Immature natural killer cell (primary cell): ENCODE measurements around the gene MAU2. TPM values are rescaled to one million over a fixed set of nuclear protein-coding genes. Genes with fewer than 3 reads are reported as not detected.

ENCODE experiments used
- DNase-seq, 3 donors: peaks; one replicate each; pipeline ENCODE4 v3.0.0; 2022; ENCODE audit warnings: mixed read lengths in 1 of 3
- H3K27ac Mint-ChIP-seq, 6 donors: one replicate each; pipeline ENCODE4 v1.8.0; 2020; ENCODE audit warnings: mixed read lengths in 6 of 6, mild to moderate bottlenecking in 5 of 6, inconsistent platforms in 4 of 6, moderate library complexity in 3 of 6
- H3K27me3 Mint-ChIP-seq, 3 donors: one replicate each; pipeline ENCODE4 v1.8.0; 2020 to 2021; ENCODE audit warnings: low read depth in 3 of 3, mild to moderate bottlenecking in 3 of 3, mixed read lengths in 3 of 3, moderate library complexity in 3 of 3, inconsistent platforms in 1 of 3
- H3K36me3 Mint-ChIP-seq, 3 donors: one replicate each; pipeline ENCODE4 v1.8.0; 2020; ENCODE audit warnings: mixed read lengths in 3 of 3, inconsistent platforms in 2 of 3, mild to moderate bottlenecking in 2 of 3
- H3K4me1 Mint-ChIP-seq, 2 donors: one replicate each; pipeline ENCODE4 v1.8.0; 2020; ENCODE audit warnings: inconsistent platforms in 2 of 2, mild to moderate bottlenecking in 2 of 2, mixed read lengths in 2 of 2, moderate library complexity in 1 of 2
- H3K4me3 Mint-ChIP-seq, 5 donors: one replicate each; pipeline ENCODE4 v1.8.0; 2020; ENCODE audit warnings: mild to moderate bottlenecking in 5 of 5, mixed read lengths in 5 of 5, inconsistent platforms in 3 of 5, moderate library complexity in 3 of 5
- H3K9me3 Mint-ChIP-seq, 6 donors: one replicate each; pipeline ENCODE4 v1.8.0; 2020; ENCODE audit warnings: mild to moderate bottlenecking in 6 of 6, mixed read lengths in 6 of 6, inconsistent platforms in 4 of 6, moderate library complexity in 3 of 6
- polyA plus RNA-seq, 3 donors: library from polyadenylated mRNA; unstranded; fragments of 300-500 nt; fragmentation: Illumina TruSeq; gene quantifications; one replicate each; pipeline ENCODE4 v1.2.3, GENCODE V29; 2021

MAU2 gene, protein sequence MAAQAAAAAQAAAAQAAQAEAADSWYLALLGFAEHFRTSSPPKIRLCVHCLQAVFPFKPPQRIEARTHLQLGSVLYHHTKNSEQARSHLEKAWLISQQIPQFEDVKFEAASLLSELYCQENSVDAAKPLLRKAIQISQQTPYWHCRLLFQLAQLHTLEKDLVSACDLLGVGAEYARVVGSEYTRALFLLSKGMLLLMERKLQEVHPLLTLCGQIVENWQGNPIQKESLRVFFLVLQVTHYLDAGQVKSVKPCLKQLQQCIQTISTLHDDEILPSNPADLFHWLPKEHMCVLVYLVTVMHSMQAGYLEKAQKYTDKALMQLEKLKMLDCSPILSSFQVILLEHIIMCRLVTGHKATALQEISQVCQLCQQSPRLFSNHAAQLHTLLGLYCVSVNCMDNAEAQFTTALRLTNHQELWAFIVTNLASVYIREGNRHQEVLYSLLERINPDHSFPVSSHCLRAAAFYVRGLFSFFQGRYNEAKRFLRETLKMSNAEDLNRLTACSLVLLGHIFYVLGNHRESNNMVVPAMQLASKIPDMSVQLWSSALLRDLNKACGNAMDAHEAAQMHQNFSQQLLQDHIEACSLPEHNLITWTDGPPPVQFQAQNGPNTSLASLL
- 10 to 100 TPM in 2 of 3 donors, 1 to 10 TPM in 1; 8.5 to 25.5 (median 21.0) TPM for polyA plus RNA-seq

DNA sequence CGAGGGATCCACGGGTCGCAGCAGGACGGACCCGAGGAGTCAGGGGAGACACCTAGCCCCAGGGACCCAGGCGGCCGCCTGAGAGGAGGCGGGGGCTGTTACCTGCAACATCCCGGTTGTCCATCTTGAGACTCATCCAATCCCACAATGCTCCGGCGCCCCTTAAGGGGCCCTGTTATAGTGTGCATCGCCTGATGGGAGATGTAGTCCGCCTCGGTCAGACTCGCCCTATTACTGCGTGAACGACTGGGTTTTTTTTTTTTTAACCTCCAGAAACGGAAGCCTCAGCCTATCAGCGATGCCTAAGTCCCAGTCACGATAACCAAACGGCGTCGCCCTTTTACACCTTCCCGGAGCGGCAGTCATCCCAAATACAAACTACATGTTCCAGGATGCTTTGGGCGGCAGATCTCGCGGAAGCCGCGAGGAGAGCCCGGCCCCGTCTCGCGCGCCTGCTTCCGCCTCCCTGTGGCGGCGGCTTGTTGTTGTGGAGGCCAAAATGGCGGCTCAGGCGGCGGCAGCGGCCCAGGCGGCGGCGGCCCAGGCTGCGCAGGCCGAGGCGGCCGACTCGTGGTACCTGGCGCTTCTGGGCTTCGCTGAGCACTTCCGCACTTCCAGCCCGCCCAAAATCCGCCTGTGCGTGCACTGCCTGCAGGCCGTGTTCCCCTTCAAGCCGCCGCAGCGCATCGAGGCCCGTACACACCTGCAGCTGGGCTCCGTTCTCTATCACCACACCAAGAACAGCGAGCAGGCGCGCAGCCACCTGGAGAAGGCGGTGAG is at the start of gene MAU2, which contains the start of gene SUGP1:
Gene MAU2 (plus strand): TSS at position 469 of the 780 bp plus-strand sequence. CDS start 31 bp downstream, at position 500.
Gene SUGP1 (minus strand): TSS at position 149 of the 780 bp plus-strand sequence. CDS start 13 bp downstream, at position 136.
- Mint-ChIP-seq H3K27me3 (peaks cover 1 to 7% (median 2%) of the 10 kb centered on the region in 3 donors), H3K4me3 (peak within 1 kb of the TSS; percentile 98 to 100 (median 100)), H3K36me3 (peaks cover 1 to 8% (median 5%) of the 10 kb centered on the region in 3 donors), H3K27ac (peak within 1 kb of the TSS; percentile 97 to 100 (median 100)), H3K9me3 (no peaks in the 10 kb centered on the region), H3K4me1 (peaks cover 38 to 51% of the 10 kb centered on the region in 2 donors)
- peak; percentile 87 to 91 (median 90) for DNase-seq

DNA sequence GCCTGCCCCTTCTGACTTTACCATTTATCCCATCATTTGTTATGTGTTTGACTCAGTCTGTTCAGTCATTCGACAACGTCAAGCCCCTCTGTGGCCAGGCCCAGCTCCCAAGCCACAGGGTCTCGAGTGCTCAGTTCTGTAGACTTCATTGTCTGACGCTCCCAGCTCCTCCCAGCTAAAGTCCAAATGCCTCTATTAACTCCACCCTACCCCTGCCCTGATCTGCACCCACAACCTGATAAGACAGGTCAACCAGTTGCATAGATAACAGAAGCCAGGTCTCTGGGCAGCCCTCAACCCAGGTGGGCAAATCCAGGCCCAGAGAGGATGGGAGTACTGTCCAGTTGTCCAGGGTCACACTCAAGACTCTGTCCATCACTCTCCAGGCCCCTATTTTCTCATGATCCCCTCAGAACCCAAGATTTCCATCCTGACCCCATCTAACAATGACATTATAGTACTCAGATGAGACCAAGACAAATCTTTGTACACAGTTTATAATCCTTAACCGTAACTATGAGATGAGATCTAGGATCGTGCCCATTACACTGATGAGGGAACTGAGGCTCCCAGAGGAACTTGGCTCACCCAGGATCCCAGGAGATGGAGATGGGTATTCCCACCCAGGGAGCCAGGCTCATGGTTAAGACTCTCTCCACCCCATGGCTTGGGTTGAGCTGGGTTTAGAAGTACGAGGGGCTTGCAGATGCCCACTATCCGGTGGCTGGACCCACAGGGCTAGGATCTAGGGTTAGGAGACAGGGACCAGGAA is 48.6 kb upstream of the MAU2 start:
- no peak for DNase-seq
- Mint-ChIP-seq H3K36me3 (peaks cover 3 to 12% (median 4%) of the 10 kb centered on the region in 3 donors), H3K4me1 (peaks cover 0 to 3% of the 10 kb centered on the region in 2 donors), H3K27ac (no peak overlapping the region), H3K4me3 (peak overlapping the region in 2 of 5 donors; percentile 24 to 35), H3K9me3 (no peaks in the 10 kb centered on the region), H3K27me3 (peaks cover 0 to 8% (median 7%) of the 10 kb centered on the region in 3 donors)

DNA sequence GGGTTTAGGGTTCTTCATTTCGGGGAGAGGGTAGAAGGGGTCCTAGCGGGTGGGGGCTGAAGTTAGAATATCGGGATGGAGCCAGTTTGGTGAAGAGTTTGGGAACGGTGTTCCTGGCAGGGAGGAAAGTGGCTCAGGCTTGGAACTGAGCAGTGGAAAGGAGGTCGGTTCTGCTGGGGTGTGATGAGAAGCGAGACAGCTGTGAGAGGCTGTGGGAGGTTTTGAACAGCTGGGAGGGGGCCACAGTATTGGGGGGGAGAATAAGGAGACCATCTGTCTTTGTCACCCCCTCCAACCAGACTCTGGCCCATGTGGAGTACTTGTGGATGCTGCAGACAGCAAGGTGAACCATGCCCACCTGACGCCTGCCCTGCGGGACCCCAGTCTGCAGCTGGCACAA is 46.5 kb upstream of the MAU2 start:
- peaks cover 3 to 18% (median 9%) of the 10 kb centered on the region in 3 donors for H3K36me3 Mint-ChIP-seq
- no peak overlapping the region for H3K4me3 Mint-ChIP-seq
- peaks cover 0 to 3% of the 10 kb centered on the region in 2 donors for H3K4me1 Mint-ChIP-seq
- H3K27ac Mint-ChIP-seq: no peak overlapping the region
- DNase-seq: no peak
- H3K9me3 Mint-ChIP-seq: no peaks in the 10 kb centered on the region
- H3K27me3 Mint-ChIP-seq: peaks cover 0 to 8% (median 7%) of the 10 kb centered on the region in 3 donors

DNA sequence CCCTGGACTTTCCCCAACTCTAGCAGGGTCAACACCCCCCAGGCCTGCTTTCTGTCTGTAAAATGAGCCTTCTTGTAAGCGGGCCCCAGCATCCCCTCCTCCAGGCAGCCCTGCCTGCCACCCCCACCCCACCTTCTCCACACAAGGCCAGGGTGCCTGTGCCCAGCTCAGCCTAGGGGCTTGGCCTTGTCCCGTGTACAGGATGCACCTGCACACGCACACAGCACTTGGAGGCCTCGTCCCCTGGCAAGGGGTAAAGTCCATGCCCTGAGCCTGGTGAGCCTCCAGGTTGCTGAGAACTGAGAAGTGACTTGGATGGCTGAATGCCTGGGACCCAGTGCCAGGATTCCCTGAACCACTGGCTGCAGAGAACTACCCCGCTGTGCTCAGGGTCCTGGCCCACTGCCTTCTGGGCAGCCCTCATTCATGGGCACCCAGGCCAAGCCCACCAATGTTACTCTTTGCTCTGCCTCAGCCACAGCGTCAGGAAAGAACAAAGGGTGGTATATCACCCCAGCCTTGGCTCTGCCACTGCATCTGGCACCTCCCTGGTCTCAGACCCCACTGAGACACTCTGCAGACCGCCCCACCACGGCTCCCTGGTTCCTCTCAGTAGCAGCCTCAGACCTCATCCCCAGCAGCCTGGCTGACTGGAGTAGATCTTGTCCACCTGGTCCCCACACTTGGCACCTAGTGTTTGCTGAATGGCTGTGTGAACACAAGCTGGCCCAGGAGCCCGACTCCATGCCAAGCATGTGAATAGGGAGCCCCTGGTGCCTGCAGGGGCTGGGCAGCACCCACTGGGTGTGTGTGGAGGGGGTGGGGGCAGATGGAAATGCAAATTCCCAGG is 45.7 kb upstream of the MAU2 start:
- Mint-ChIP-seq H3K27me3 (peaks cover 0 to 8% (median 7%) of the 10 kb centered on the region in 3 donors), H3K36me3 (peaks cover 3 to 18% (median 9%) of the 10 kb centered on the region in 3 donors), H3K4me3 (no peak overlapping the region), H3K4me1 (peaks cover 0 to 3% of the 10 kb centered on the region in 2 donors), H3K27ac (no peak overlapping the region), H3K9me3 (no peaks in the 10 kb centered on the region)
- DNase-seq: no peak

DNA sequence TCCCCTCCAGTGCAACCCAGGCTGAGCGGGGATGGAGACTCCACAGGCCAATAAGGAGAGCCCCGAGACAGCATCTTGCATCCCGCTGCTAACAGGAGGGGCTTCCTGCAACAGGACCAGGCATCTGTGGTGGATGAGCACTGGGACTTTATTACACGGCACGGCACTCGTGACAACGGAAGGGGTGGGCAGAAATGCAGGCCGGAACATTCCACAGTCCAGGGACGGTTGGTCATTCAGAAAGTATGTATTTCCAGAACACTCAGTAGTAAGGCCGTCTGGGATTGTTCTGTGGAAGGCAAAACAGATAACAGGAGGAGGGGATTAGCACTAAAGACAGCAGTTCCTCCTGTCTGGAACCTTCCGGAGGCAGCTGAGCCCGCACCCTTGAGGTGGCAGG is 44.2 kb upstream of the MAU2 start:
- Mint-ChIP-seq H3K9me3 (no peaks in the 10 kb centered on the region), H3K27ac (no peak overlapping the region), H3K27me3 (peaks cover 0 to 10% (median 7%) of the 10 kb centered on the region in 3 donors), H3K4me1 (peaks cover 0 to 3% of the 10 kb centered on the region in 2 donors), H3K36me3 (peaks cover 7 to 22% (median 9%) of the 10 kb centered on the region in 3 donors), H3K4me3 (no peak overlapping the region)
- no peak for DNase-seq

DNA sequence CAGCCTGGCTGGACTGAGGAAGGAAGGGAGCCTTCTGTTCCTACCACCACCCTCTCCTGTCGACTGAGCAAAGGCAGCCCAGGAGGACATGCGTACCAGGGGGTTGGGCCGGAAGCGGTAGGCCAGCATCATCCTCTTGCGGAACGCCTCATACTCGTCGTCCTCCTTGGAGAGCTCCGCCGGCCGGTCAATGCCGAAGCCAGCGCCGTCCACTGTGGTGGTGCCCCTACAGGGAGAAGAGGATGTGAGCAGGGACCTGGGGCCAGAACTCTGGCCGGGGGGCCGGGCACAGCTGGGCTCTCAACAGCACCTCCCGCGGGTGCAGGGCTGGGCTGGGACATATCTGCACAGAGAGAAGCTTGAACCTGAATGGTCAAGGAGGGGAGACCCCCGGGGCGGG is 43.8 kb upstream of the MAU2 start:
- H3K4me3 Mint-ChIP-seq: no peak overlapping the region
- H3K36me3 Mint-ChIP-seq: peaks cover 7 to 22% (median 9%) of the 10 kb centered on the region in 3 donors
- peaks cover 0 to 3% of the 10 kb centered on the region in 2 donors for H3K4me1 Mint-ChIP-seq
- no peaks in the 10 kb centered on the region for H3K9me3 Mint-ChIP-seq
- H3K27me3 Mint-ChIP-seq: peaks cover 0 to 8% (median 7%) of the 10 kb centered on the region in 3 donors
- no peak overlapping the region for H3K27ac Mint-ChIP-seq
- no peak for DNase-seq

DNA sequence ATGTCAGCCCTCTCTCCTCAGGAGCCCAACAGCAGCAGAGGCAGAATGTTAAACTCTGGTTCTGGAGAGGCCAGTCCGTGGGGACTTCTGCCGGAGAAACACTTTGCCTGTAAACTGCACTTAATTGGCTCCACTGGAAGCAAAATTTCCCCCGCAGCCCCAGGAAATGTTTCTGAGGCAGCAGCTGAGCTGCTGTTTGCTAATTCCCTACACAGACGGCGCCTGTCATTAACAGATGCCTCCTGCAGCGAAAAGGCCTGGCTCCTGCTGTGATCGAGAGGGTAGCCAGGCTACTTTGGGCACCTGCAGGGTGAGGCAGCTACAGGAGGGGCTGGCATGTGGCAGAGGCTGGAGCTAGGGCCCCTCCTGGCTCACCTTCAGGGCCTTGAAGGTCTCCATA is 42.3 kb upstream of the MAU2 start:
- Mint-ChIP-seq H3K9me3 (no peaks in the 10 kb centered on the region), H3K4me1 (peaks cover 0 to 3% of the 10 kb centered on the region in 2 donors), H3K36me3 (peaks cover 7 to 22% (median 9%) of the 10 kb centered on the region in 3 donors), H3K27ac (no peak overlapping the region), H3K4me3 (no peak overlapping the region), H3K27me3 (peaks cover 0 to 7% (median 5%) of the 10 kb centered on the region in 3 donors)
- no peak for DNase-seq

DNA sequence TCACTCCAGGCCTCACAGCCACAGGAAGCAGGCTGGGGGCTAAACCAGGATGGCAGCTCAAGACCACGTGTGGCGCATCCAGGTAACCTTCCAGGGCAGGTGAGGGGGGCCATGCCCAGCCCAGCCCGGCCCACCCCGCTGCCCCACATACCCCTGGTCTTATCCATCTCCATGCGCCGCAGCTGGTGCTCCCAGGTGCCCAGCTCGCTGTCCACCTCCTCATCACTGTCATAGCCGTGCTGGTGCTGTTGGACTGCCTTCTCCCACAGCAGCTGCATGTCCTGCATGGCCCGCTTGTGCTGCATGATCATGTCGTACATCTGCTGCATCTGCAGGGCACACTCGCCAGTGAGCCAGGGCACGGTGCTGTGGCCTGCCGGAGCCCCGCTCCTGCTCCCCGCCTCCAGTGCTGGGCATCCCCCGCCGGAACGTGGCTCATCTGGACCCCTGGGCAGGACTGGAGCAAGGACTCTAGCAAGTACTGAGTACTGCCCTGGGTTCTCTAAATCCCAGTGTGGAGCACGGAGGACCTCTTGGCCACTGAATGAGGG is 41.5 kb upstream of the MAU2 start:
- H3K9me3 Mint-ChIP-seq: no peaks in the 10 kb centered on the region
- H3K4me3 Mint-ChIP-seq: no peak overlapping the region
- DNase-seq: no peak
- H3K36me3 Mint-ChIP-seq: peaks cover 12 to 19% (median 13%) of the 10 kb centered on the region in 3 donors
- H3K4me1 Mint-ChIP-seq: peaks cover 0 to under 1% of the 10 kb centered on the region in 2 donors
- peaks cover 1 to 3% (median 3%) of the 10 kb centered on the region in 3 donors for H3K27me3 Mint-ChIP-seq
- no peak overlapping the region for H3K27ac Mint-ChIP-seq

DNA sequence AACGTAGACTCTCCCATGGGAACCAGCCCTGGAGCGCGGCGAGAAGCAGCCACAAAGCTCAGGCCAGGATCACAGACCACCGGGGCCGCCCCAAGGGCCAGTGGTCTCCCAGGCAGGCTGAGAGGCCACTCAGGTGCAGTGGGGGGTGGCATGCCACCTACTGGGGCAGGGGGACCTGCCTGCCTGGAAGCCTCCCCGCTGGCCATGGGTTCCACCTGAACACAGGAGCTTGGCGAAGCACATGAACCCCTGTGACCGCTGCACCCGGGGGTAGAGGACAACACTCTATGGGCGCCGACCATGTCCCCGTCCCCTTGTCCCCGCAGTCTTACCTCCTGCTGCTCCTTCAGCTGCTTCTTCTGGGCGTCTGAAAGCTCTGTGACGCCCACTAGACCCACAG is 40.8 kb upstream of the MAU2 start:
- Mint-ChIP-seq H3K27me3 (peaks cover 1 to 3% (median 2%) of the 10 kb centered on the region in 3 donors), H3K27ac (no peak overlapping the region), H3K4me3 (no peak overlapping the region)

DNA sequence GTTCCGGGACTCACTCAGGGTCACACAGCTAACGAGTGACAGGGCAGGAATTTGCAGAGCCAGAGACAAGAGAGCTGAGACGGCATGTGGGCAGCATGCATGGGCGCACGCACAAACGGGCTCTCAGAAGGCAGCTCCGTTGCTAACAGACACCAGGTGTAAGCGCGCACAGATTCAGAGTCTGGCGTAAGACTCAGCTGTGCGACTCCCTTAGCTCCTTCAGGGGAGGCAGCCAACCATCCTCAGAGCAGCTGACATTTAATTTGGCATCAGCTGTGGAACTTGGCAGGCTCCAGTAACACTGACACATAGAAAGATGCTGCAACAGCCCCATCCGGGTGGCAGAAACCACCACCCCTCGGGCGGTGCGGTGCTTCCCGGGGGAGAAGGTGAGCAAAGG is 40.1 kb upstream of the MAU2 start:
- peaks cover 17 to 25% (median 19%) of the 10 kb centered on the region in 3 donors for H3K36me3 Mint-ChIP-seq
- no peak overlapping the region for H3K27ac Mint-ChIP-seq

More for the DNA sequence above, 40.8 kb upstream of the MAU2 start:
- H3K36me3 Mint-ChIP-seq: peaks cover 17 to 25% (median 19%) of the 10 kb centered on the region in 3 donors
- no peaks in the 10 kb centered on the region for H3K9me3 Mint-ChIP-seq
- H3K4me1 Mint-ChIP-seq: peaks cover 0 to 6% of the 10 kb centered on the region in 2 donors
- DNase-seq: no peak

DNA sequence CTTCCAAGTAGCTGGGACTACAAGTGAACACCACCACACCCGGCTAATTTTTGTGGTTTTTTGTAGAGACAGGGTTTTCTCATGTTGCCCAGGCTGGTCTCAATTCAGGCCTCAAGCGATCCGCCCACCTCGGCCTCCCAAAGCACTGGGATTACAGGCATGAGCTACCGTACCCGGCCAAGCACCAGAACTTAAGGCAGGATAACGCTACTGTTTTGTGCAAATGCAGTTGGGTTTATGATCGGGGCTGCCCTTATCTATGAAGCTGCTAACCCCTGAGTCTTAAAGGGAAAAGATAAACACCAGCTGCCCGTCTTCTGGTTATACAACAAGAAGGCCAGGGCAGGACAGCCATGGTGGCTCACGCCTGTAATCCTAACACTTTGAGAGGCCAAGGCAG is 34.9 kb upstream of the MAU2 start:
- Mint-ChIP-seq H3K4me1 (peaks cover 0 to 6% of the 10 kb centered on the region in 2 donors), H3K27me3 (peaks cover 0 to 1% (median 0%) of the 10 kb centered on the region in 3 donors), H3K4me3 (no peak overlapping the region), H3K27ac (no peak overlapping the region), H3K36me3 (peaks cover 19 to 29% (median 26%) of the 10 kb centered on the region in 3 donors), H3K9me3 (no peaks in the 10 kb centered on the region)
- DNase-seq: no peak

More for the DNA sequence above, 40.1 kb upstream of the MAU2 start:
- DNase-seq: no peak
- H3K9me3 Mint-ChIP-seq: no peaks in the 10 kb centered on the region
- H3K4me1 Mint-ChIP-seq: peaks cover 0 to 6% of the 10 kb centered on the region in 2 donors
- peaks cover 0 to 3% (median 1%) of the 10 kb centered on the region in 3 donors for H3K27me3 Mint-ChIP-seq
- no peak overlapping the region for H3K4me3 Mint-ChIP-seq

DNA sequence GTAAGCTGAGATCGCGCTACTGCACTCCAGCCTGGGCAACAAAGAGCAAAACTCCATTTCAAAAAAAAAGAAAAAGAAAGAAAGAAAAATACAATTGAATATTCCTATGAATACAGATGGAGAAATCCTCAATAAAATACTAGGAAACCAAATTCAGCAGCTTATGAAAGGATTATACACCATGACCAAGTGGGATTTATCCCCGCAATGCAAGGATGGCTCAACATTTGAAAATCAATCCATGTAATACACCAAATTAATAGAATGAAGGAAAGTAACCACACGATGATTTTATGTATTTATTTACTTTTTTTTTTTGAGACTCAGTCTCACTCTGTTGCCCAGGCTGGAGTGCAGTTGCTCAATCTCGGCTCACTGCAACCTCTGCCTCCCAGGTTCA is 28.0 kb upstream of the MAU2 start:
- H3K4me3 Mint-ChIP-seq: no peak overlapping the region
- no peaks in the 10 kb centered on the region for H3K4me1 Mint-ChIP-seq
- DNase-seq: no peak
- H3K9me3 Mint-ChIP-seq: no peaks in the 10 kb centered on the region
- H3K27me3 Mint-ChIP-seq: no peaks in the 10 kb centered on the region
- peaks cover 24 to 48% (median 35%) of the 10 kb centered on the region in 3 donors for H3K36me3 Mint-ChIP-seq
- no peak overlapping the region for H3K27ac Mint-ChIP-seq
